ENCODE measurements around the gene RCN1.
"Not testable (repeated sequence)": the region's sequence is repeated elsewhere in the genome, so short reads cannot be mapped to it uniquely, and the experiment has no call there.

DNA sequence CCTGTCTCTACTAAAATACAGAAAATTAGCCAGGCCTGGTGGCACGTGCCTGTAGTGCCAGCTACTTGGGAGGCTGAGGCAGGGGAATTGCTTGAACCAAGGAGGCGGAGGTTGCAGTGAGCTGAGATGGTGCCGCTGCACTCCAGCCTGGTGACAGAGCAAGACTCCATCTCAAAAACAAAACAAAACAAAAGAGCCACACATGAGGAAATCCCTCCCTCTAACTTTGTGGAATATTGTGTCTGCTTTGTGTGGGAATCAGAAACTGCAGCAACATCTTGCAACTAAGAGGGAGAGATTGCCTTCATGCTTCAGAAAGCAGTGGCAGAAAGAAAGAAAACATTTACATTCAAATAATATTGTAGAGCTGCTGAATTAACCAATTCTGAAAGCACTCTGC lies 27.8 kb upstream of the RCN1 start:
- TF ChIP-seq, protein P1, sequence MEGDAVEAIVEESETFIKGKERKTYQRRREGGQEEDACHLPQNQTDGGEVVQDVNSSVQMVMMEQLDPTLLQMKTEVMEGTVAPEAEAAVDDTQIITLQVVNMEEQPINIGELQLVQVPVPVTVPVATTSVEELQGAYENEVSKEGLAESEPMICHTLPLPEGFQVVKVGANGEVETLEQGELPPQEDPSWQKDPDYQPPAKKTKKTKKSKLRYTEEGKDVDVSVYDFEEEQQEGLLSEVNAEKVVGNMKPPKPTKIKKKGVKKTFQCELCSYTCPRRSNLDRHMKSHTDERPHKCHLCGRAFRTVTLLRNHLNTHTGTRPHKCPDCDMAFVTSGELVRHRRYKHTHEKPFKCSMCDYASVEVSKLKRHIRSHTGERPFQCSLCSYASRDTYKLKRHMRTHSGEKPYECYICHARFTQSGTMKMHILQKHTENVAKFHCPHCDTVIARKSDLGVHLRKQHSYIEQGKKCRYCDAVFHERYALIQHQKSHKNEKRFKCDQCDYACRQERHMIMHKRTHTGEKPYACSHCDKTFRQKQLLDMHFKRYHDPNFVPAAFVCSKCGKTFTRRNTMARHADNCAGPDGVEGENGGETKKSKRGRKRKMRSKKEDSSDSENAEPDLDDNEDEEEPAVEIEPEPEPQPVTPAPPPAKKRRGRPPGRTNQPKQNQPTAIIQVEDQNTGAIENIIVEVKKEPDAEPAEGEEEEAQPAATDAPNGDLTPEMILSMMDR (conservative IDR thresholded peaks at IDR 0.05 in 1 of 2, IDR thresholded peaks at IDR 0.05 in 1 of 2; ENCODE audit: extremely low read depth in 1 of 2, insufficient read depth in 1 of 2, low read depth in 1 of 2, low read length in 2 of 2), result not testable (repeated sequence)
- not testable (repeated sequence) for TF ChIP-seq EZH2 (IDR thresholded peaks at IDR 0.05; ENCODE audit: borderline replicate concordance, low read length)
